Urothelium cell line (cell line): ENCODE measurements around the gene DSE.

ENCODE experiments used
- DNase-seq: peaks from one replicate; pipeline ENCODE4 v3.0.0; 2011; ENCODE audit warnings: low spot score, mixed read lengths
- FAIRE-seq: peaks from 2 replicates; lab custom pipeline; 2011; peaks lifted over from hg19 to GRCh38; lab: Jason Lieb, UNC

DSE gene

DNA sequence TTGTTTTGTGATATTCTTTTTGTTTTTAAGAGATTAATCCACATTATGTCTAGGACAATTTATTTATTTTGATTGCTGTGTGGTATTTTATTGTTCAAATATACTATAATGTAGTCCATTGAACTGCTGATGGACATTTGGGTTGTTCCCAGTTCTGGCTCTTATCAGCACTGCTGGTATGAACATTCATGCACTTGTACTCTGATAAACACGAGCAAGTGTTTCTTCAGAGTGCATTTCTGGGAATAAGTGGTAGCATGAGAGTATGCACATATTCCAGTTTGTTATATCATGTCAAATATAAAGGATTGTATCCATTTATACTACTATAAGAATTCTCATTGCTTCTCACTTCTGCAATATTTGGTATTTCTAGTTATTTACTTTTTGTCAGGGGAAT is 97.5 kb downstream of the DSE start:
- FAIRE-seq (no peak), DNase-seq (no peak)

DNA sequence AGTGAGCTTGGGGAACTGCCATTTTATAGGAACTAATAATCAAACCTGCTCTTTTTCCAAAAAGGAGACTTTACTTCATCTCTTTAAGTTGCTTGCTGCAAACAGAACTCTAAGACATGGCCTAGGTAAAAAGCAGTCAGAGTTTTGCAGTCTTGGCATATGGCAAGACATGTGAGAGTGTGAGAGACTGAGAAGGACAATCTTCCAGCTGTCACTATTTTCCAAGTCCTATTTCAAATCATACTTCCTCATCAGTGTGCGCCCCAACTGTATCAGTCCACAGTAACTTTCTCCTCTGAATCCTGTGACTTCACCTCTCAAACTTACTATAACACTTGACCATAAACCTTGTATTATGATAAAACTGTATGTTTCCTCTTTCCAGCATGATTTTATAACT is 100.8 kb downstream of the DSE start:
- DNase-seq = no peak
- FAIRE-seq = no peak

DNA sequence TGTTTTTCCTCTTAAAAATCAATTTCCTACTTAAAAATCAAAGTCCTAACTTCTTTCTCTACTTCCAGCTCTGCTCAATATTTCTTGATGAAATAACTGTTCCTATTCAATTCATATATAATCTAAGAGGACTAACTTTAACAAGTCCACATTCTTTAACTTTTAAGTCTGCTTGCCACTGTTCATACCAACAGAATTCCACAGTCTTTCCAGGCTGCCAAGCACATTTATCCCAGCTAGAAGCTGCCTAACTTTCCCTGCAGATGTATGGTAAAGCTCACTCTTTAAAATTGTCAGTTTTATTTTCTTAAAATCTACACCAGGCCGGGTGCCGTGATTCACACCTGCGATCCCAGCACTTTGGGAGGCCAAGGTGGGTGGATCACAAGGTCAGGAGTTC is 102.0 kb downstream of the DSE start:
- FAIRE-seq (no peak), DNase-seq (no peak)

DNA sequence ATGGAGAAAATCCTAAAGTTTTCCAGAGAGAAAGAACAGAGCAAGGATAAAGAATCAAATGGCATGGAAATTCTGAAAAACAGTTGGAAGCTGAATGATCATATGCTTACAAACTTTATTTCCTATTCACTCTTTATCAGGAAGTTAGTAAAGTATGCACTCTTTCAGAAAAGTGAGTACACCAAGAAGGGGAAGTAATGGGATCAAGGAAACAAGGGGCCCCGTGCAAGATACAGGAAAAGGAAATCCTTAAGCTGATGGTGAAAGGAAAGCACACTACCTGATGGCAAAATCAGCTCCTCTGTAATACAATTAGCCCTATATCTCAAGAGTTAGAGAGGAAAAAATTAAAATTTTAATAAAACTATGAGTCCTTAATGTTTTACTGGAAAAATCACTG is 104.4 kb downstream of the DSE start:
- DNase-seq (no peak), FAIRE-seq (no peak)

DNA sequence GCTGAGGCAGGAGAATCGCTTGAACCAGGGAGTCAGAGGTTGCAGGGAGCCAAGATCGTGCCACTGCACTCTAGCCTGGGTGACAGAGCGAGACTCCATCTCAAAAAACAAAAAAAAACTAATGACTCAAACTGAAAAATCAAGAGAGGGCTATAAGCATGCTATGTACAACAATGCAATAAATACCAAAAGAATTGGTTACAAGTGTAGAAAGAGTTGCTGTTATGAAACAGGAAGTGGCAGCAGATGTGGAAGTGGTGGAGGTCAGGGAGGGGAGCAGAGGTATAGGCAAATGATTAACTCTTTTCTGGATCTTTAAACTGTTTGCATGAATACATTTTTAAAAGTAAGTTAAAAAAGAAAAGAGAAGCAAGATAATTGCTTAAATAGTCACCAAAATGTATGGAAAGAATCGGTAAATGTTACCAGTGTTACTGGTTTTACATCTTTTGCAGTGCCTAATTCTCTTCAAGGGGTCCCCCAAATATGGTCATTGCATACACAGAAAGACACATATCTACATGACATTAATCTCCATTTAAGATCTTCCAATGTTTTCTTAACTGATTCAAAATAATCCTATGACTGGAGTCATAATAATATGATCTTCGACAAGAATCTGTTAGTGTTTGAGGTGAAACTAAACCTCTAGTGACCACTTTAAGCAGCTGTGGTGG is 105.4 kb downstream of the DSE start:
- no peak for DNase-seq
- FAIRE-seq = no peak

DNA sequence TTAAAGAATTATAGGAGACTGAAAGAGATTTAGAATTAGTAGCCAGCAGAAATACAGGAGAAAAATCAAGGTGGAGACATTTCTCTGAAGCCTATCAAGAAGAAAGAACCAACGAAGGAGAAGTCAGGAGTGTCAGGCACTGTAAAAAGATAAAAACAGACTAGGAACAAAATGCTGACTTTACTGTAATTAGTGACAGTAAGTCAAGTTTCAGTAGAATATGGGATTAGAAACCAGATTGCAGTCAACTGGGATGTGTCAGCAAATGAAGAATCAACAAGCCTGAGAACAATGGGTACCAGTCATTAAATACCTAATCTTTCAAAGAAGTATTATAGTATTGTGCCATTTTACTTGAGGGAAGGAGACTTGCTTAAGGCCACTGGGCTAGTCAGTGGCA is 112.0 kb downstream of the DSE start:
- no peak for DNase-seq

DNA sequence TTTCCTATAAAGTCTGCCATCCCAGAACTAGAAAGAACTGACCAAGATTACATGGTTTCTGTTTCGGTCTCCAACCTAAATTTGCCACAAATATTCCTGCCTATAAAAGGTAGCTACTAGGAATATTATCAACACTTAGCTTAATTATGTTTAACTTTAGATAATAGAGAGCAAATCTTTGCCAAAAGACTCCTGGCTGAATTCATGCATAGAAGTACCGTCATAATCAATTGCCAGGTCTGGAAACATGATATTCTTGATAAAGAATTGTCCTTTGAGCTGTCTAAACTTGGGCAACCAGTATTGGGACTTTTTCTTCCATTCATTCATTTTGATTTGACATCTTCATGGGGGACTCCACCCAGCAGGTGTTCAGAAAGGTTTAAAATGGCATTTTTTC is 112.9 kb downstream of the DSE start:
- FAIRE-seq = no peak

More for the DNA sequence above, 112.0 kb downstream of the DSE start:
- no peak for FAIRE-seq

DNA sequence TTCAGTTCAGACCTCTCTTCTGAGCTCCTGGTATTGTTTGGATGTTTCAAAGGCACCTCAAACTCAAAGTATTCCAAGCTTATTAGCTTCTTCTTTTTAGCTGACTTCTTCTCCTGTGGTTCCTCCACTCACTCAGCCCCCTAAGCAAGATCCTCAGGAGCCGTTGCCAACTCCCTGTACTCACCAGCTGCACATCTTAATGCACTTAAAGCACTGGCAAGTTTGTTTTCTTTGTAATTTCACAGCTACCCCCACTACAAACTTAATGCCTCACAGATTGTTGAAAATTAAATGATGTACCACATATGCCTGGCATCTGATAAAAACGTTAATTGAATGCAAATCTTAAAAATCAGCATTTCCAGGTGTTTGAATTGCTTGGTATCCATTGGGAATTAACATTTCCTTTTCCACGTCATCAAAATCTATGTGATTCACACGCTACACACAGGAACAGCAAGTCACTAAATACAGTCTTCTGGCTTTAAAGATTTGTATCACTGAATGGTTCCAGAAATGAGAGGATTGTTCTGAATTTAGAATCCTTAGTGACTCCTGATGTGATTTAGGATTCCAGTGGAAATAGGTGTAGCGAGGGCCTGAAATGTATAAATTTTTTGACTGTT is 114.9 kb downstream of the DSE start:
- no peak for DNase-seq

More for the DNA sequence above, 112.9 kb downstream of the DSE start:
- no peak for DNase-seq

DNA sequence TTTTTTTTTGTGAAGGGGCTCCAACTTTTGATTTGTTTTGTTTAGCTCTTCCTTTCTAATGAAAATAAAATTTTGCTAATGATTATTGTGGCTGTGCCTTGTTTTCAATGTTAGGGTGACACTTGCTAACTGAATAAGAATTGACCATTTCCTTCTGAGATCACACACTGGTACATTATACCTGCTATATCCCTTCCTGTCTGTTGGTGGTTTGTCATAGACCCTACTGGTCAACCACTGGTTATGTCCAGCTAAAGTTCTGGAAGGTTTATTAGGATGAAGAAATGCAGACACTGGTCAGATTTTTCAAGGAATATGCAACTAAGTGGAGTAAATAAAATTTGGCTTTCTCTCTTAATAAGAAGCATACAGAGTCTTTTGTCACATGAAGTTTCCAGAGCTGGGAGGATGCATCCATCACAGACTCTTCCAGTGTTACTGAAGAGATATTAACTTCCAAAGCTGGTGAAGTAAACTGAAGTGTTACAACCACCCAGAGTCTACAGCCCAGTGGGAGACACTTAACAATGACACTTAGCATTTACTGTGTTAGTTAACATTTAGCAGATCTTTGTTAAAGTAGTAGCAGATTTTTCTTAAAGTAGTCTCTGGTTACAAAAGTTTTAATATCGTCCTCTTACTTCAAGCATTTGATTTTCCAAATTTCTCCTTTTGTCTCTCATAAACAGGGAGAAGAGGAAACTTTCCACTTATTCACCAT is 121.0 kb downstream of the DSE start:
- no peak for DNase-seq
- no peak for FAIRE-seq

More for the DNA sequence above, 114.9 kb downstream of the DSE start:
- no peak for FAIRE-seq

DNA sequence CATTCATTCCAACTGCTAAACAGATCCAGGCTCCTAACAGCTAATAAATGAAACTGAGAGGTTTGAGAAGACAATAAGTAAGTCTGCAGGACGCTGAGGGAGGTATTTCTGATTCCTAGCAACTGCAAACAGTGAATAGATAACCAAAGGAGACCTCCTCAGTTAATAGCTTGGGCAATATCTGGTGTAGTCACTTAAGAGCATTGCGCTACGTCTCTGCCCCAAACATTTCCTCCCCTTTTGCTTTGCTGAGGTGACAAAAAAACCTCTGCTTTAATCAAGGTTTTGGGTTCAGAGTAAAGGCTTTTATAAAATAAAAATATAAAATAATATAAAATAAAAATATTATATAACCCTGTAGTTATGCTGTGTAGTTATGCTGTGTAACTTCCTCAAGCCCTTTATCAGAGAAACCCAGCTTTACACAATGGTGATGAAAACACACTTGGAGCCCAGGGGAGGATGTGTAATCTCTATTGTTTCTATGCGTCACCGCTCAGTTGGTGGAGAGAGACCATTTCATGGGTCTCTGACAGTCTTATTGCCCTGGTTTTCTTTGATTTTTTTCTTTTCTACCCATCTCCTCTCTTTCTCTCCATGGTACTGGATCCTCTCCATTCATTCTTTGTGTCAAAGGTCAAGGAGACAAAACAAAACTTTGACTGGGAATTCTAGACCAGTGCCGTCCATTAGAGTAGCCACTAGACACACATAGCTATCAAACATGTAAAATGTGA is 121.8 kb downstream of the DSE start:
- no peak for FAIRE-seq

More for the DNA sequence above, 121.8 kb downstream of the DSE start:
- DNase-seq = no peak
